ENCODE data around the gene OPA1. TPM values are rescaled to one million over a fixed set of nuclear protein-coding genes. Genes with fewer than 3 reads are reported as not detected.

OPA1 gene
- polyA plus RNA-seq, 1 experiment: 19.2 TPM

DNA sequence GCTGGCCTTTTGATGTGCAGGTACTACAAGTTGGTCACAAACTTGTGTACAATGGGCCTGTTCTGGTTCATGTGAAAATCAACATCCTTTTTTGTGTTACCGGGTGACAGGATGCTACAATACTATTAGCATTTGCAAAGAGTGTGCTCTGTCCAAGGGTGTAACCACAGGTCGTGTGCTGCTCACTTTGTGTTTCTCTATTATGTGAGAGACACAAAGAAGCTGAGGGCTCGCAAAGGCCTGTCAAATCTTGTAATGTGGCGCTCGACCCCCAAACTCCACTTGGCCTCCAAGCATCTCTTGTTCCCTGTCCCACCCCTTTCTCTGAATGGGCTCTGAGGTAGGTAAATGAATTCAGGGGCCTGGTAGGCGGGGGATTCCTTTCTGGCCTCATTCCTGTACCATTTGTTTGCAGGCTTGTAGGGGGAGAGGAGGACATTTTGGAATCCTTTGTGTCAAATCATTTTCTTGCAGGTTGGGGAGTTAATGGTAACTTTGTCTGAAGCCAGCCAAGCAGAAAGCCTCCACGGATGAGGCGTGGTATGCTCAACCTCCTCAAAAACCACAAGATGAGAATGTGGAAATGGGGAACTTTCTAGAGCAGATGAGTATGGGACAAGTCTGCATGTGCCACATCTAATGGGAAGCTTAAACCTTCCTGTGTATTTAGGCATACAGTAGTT, 109.1 kb downstream of the OPA1 start:
- TF ChIP-seq, protein P1, sequence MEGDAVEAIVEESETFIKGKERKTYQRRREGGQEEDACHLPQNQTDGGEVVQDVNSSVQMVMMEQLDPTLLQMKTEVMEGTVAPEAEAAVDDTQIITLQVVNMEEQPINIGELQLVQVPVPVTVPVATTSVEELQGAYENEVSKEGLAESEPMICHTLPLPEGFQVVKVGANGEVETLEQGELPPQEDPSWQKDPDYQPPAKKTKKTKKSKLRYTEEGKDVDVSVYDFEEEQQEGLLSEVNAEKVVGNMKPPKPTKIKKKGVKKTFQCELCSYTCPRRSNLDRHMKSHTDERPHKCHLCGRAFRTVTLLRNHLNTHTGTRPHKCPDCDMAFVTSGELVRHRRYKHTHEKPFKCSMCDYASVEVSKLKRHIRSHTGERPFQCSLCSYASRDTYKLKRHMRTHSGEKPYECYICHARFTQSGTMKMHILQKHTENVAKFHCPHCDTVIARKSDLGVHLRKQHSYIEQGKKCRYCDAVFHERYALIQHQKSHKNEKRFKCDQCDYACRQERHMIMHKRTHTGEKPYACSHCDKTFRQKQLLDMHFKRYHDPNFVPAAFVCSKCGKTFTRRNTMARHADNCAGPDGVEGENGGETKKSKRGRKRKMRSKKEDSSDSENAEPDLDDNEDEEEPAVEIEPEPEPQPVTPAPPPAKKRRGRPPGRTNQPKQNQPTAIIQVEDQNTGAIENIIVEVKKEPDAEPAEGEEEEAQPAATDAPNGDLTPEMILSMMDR (IDR thresholded peaks at IDR 0.05; ENCODE audit: insufficient read depth, low read depth, low read length): no peak
- no peaks in the 10 kb centered on the region for H3K27me3 ChIP-seq (ENCODE audit: control insufficient read depth, insufficient read depth, low read length)
- no peak overlapping the region for H3K4me3 ChIP-seq (ENCODE audit: low read depth, low read length)
- ChIA-PET POLR2A (no interaction called here), CTCF (no interaction called here)
- H3K36me3 ChIP-seq (ENCODE audit: control insufficient read depth, insufficient read depth, low read length): no peaks in the 10 kb centered on the region
- no peak for DNase-seq (ENCODE audit: low read depth)

DNA sequence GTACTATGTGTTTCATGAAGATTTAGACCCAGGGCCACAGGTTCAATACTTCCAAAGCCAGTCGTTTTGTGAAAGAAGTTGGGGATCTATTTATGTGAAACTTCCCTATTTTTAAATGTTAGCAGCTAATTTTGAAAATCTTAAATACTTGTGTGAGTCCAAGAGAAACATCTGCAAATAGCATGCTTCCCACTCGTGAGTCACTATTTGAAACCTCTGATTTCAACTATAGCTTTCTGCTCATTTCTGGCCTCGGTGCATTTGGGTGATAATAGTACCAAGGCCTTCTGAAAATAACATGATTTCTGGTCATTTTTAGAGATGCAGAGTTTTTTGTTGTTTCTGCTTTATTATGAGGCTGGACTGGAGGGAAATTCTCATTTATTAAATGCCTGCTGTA, 110.0 kb downstream of the OPA1 start:
- CTCF ChIA-PET: no interaction called here
- TF ChIP-seq, protein P1 (IDR thresholded peaks at IDR 0.05; ENCODE audit: insufficient read depth, low read depth, low read length): no peak
- no peak overlapping the region for H3K4me3 ChIP-seq (ENCODE audit: low read depth, low read length)
- H3K36me3 ChIP-seq (ENCODE audit: control insufficient read depth, insufficient read depth, low read length): no peaks in the 10 kb centered on the region
- no peaks in the 10 kb centered on the region for H3K27me3 ChIP-seq (ENCODE audit: control insufficient read depth, insufficient read depth, low read length)
- POLR2A ChIA-PET: interaction anchor here (0.7 kb wide), 1 partner anchor 626 kb away, joined by 8 read pairs; no protein-coding TSS in a partner anchor
- DNase-seq (ENCODE audit: low read depth): peak; percentile 8

DNA sequence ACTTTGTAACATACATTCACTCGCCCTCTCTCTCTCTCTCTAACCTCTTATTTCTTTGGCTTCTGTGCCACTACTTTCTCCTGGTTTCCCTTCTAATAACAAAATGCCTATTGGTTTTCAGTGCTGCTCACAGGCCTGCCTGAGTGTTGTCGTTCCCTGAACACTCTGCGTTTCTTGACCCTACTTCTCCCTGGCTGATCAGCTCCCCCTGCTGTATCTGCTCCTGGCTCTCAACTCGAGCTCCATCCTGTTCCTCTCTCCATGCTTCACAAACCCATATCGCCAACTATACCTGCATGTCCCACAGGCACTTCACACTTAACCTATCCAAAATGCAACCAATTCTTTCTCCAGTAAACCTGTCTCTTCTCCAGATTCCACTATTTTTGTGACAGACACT, 111.4 kb downstream of the OPA1 start:
- no peak overlapping the region for H3K4me3 ChIP-seq (ENCODE audit: low read depth, low read length)
- CTCF ChIA-PET: no interaction called here
- TF ChIP-seq, protein P1 (IDR thresholded peaks at IDR 0.05; ENCODE audit: insufficient read depth, low read depth, low read length): no peak
- no peaks in the 10 kb centered on the region for H3K27me3 ChIP-seq (ENCODE audit: control insufficient read depth, insufficient read depth, low read length)
- H3K36me3 ChIP-seq (ENCODE audit: control insufficient read depth, insufficient read depth, low read length): no peaks in the 10 kb centered on the region
- no peak for DNase-seq (ENCODE audit: low read depth)
- POLR2A ChIA-PET: no interaction called here

DNA sequence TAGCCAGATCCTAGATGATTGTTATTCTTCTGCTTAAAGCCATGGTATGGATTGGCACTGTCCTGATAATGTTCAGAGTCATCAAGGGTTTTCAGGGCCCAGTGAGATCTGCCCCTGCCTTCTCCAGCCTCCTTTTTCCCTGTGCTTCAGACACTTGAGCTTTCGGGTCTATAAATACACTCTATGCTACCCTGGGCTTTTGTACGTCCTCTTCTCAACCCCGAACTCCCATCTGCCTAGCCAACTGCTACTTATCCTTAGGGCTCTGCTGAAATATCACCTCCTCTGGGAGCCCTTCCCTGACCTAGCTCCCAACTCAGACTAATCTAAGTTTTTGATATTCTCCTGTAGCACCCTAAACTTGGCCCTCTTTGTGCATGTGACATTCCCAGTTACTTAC, 115.3 kb downstream of the OPA1 start:
- ChIA-PET POLR2A (no interaction called here), CTCF (no interaction called here)
- Histone ChIP-seq H3K4me3 (ENCODE audit: low read depth, low read length) (no peak overlapping the region), H3K36me3 (ENCODE audit: control insufficient read depth, insufficient read depth, low read length) (no peaks in the 10 kb centered on the region), H3K27me3 (ENCODE audit: control insufficient read depth, insufficient read depth, low read length) (no peaks in the 10 kb centered on the region)
- no peak for DNase-seq (ENCODE audit: low read depth)
- TF ChIP-seq, protein P1 (IDR thresholded peaks at IDR 0.05; ENCODE audit: insufficient read depth, low read depth, low read length): no peak

DNA sequence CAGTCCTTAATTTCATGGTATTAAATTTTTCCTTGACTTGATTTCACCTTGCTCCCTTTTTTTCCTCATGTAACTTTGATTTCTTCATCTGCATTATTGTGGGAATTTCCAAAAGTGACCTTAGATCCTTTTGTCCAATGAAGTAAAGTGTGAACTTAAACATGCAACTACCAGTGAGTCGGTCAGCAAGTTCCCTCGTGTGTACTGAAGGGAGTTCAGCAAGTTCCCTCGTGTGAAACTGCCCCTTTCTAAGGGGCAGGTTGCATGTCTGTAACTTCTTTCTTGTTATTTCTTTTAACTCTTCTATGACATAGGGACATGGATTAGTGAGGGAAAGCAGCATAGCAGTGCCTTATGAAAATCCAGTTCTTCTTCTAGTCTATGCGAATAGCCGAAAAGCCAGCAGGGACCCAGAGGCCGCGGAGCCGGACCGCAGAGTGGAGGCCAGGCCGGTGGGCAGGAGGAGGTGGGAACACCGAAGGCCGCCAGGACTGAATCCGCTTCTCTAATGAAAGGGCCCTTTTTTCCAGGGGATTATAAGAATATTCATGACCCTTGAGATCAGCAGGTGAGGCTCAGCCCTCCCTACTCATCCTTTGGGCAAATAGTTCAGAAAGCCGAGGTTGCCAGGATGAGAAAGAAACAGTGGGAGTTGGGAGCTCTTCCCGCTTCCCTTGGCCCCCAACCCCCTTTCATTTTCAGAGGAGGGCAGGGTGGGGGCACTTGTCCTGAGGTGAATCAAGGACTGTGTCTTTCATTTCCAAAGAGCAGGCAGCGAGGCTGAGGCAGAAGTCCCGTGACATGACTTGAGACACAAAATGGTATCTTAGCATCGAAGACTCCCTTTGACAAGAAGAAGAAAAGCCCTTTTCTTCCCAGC, 117.5 kb downstream of the OPA1 start:
- no peaks in the 10 kb centered on the region for H3K27me3 ChIP-seq (ENCODE audit: control insufficient read depth, insufficient read depth, low read length)
- H3K36me3 ChIP-seq (ENCODE audit: control insufficient read depth, insufficient read depth, low read length): no peaks in the 10 kb centered on the region
- CTCF ChIA-PET: interaction anchor here (0.6 kb wide), 1 partner anchor 126 kb away, joined by 3 read pairs; no protein-coding TSS in a partner anchor
- TF ChIP-seq, protein P1 (IDR thresholded peaks at IDR 0.05; ENCODE audit: insufficient read depth, low read depth, low read length): no peak
- POLR2A ChIA-PET: no interaction called here
- DNase-seq (ENCODE audit: low read depth): no peak
- no peak overlapping the region for H3K4me3 ChIP-seq (ENCODE audit: low read depth, low read length)
